HFFc6 (cell line): ENCODE results near the gene PIKFYVE. TPM values are rescaled to one million over a fixed set of nuclear protein-coding genes. Genes with fewer than 3 reads are reported as not detected.

Source experiments
- DNase-seq: peaks from one replicate; pipeline ENCODE4 v3.0.0-alpha.2; 2018
- H3K27ac Mint-ChIP-seq: 2 replicates; pipeline ENCODE4 v1.8.0; 2020; ENCODE audit warnings: mild to moderate bottlenecking, mixed read lengths
- H3K27me3 Mint-ChIP-seq: 2 replicates; pipeline ENCODE4 v1.8.0; 2021; ENCODE audit warnings: mild to moderate bottlenecking, moderate library complexity, mixed read lengths; ENCODE audit not compliant: insufficient read depth
- H3K36me3 Mint-ChIP-seq: 2 replicates; pipeline ENCODE4 v1.8.0; 2021; ENCODE audit warnings: low read depth, mixed read lengths
- H3K4me1 Mint-ChIP-seq: 2 replicates; pipeline ENCODE4 v1.8.0; 2020; ENCODE audit warnings: low read depth, mixed read lengths
- H3K4me3 Mint-ChIP-seq: 2 replicates; pipeline ENCODE4 v1.8.0; 2020; ENCODE audit warnings: mild to moderate bottlenecking, moderate library complexity, mixed read lengths
- H3K9me3 Mint-ChIP-seq: 2 replicates; pipeline ENCODE4 v1.8.0; 2020; ENCODE audit warnings: mild to moderate bottlenecking, mixed read lengths
- CTCF ChIP-seq: fragments of 200-600 bp; sonication (generic); IDR thresholded peaks from 2 replicates; pipeline ENCODE4 v1.5.0; 2021; ENCODE audit warnings: antibody characterized with exemption, mild to moderate bottlenecking
- total RNA-seq, 6 experiments: library from RNA; stranded (reverse); fragmentation: NEBNext Ultra II Directional; extraction: Animal tissue kit (Norgen Biotek cat#: 25700); gene quantifications; 2 replicates in 1 of 6; 3 replicates in 5 of 6; pipeline ENCODE4 v1.2.3, GENCODE V29; 2021

Gene PIKFYVE
- total RNA-seq, 6 experiments from 2014 or later, result 17.2 to 22.0 (median 20.2) TPM

GRCh38 chr2:208358758-208359631 is 92.9 kb downstream of the PIKFYVE start:
- no peak for TF ChIP-seq CTCF
- peaks cover 18% of the 10 kb centered on the region for H3K36me3 Mint-ChIP-seq
- no peak overlapping the region for H3K27ac Mint-ChIP-seq
- H3K9me3 Mint-ChIP-seq, result no peaks in the 10 kb centered on the region
- peaks cover 30% of the 10 kb centered on the region for H3K4me1 Mint-ChIP-seq
- no peaks in the 10 kb centered on the region for H3K27me3 Mint-ChIP-seq
- no peak for DNase-seq
- H3K4me3 Mint-ChIP-seq, result no peak overlapping the region

GRCh38 chr2:208359632-208359986 is 93.6 kb downstream of the PIKFYVE start:
- H3K4me3 Mint-ChIP-seq, result no peak overlapping the region
- H3K4me1 Mint-ChIP-seq, result peaks cover 35% of the 10 kb centered on the region
- no peak for DNase-seq
- H3K36me3 Mint-ChIP-seq, result peaks cover 13% of the 10 kb centered on the region
- H3K27me3 Mint-ChIP-seq, result peaks cover 2% of the 10 kb centered on the region; the same call in 1 of the 2 replicates
- no peak overlapping the region for H3K27ac Mint-ChIP-seq
- H3K9me3 Mint-ChIP-seq, result peaks cover 4% of the 10 kb centered on the region
- no peak for TF ChIP-seq CTCF

- Mint-ChIP-seq H3K36me3 (peaks cover 17% of the 10 kb centered on the region), H3K4me3 (no peak overlapping the region), H3K27ac (no peak overlapping the region), H3K27me3 (peaks cover 2% of the 10 kb centered on the region; the same call in 1 of the 2 replicates), H3K4me1 (peaks cover 35% of the 10 kb centered on the region), H3K9me3 (peaks cover 13% of the 10 kb centered on the region)
- no peak for TF ChIP-seq CTCF
- no peak for DNase-seq
These were observed 94.4 kb downstream of the PIKFYVE start for GRCh38 chr2:208360259-208361076.

- peaks cover 35% of the 10 kb centered on the region for H3K4me1 Mint-ChIP-seq
- no peak overlapping the region for H3K4me3 Mint-ChIP-seq
These were observed 95.0 kb downstream of the PIKFYVE start for GRCh38 chr2:208361077-208361441.

GRCh38 chr2:208363485-208363884 is 97.4 kb downstream of the PIKFYVE start:
- peaks cover 21% of the 10 kb centered on the region for H3K36me3 Mint-ChIP-seq
- no peak overlapping the region for H3K4me3 Mint-ChIP-seq
- peaks cover 7% of the 10 kb centered on the region for H3K27me3 Mint-ChIP-seq
- DNase-seq, result peak; percentile 91
- H3K9me3 Mint-ChIP-seq, result peaks cover 13% of the 10 kb centered on the region
- H3K4me1 Mint-ChIP-seq, result peaks cover 22% of the 10 kb centered on the region
- H3K27ac Mint-ChIP-seq, result 0 out of 2 replicates have a peak overlapping the region, but pooled peaks have one; percentile 18
- TF ChIP-seq CTCF, result no peak

More at GRCh38 chr2:208361077-208361441, 95.0 kb downstream of the PIKFYVE start:
- Mint-ChIP-seq H3K36me3 (peaks cover 17% of the 10 kb centered on the region), H3K27me3 (peaks cover 2% of the 10 kb centered on the region; the same call in 1 of the 2 replicates), H3K27ac (no peak overlapping the region), H3K9me3 (peaks cover 13% of the 10 kb centered on the region)
- TF ChIP-seq CTCF, result no peak
- no peak for DNase-seq
